Smooth muscle cell (in vitro differentiated cells): ENCODE measurements around the gene AMH. TPM values are rescaled to one million over a fixed set of nuclear protein-coding genes. Genes with fewer than 3 reads are reported as not detected.

Experiments
- DNase-seq: peaks from one replicate; lab custom pipeline; 2025; ENCODE audit not compliant: unreplicated experiment; lab: John Stamatoyannopoulos, UW
- H2AFZ ChIP-seq: fragments of 200-600 bp; sonication (generic); 2 replicates; pipeline ENCODE4 v1.6.0; 2016; ENCODE audit warnings: antibody characterized with exemption, low read depth, mild to moderate bottlenecking
- H3F3A ChIP-seq: fragments of 200-600 bp; sonication (generic); 2 replicates; pipeline ENCODE4 v1.6.0; 2017; ENCODE audit warnings: antibody characterized with exemption, low read depth
- H3K27ac ChIP-seq: fragments of 200-600 bp; sonication (generic); 2 replicates; pipeline ENCODE4 v1.5.1; 2016; ENCODE audit warnings: low read depth, mild to moderate bottlenecking
- H3K27me3 ChIP-seq: fragments of 200-600 bp; sonication (generic); 2 replicates; pipeline ENCODE4 v1.6.1; 2016; ENCODE audit warnings: low read depth, mild to moderate bottlenecking
- H3K36me3 ChIP-seq: fragments of 200-600 bp; sonication (generic); 2 replicates; pipeline ENCODE4 v1.5.1; 2016; ENCODE audit warnings: low read depth
- H3K4me1 ChIP-seq: fragments of 200-600 bp; sonication (generic); 2 replicates; pipeline ENCODE4 v1.5.1; 2016; ENCODE audit warnings: low read depth
- H3K4me2 ChIP-seq: fragments of 200-600 bp; sonication (generic); 2 replicates; pipeline ENCODE4 v1.6.0; 2016; ENCODE audit warnings: mild to moderate bottlenecking
- H3K4me3 ChIP-seq: fragments of 200-600 bp; sonication (generic); 2 replicates; pipeline ENCODE4 v1.5.1; 2016; ENCODE audit warnings: mild to moderate bottlenecking
- H3K79me2 ChIP-seq: fragments of 200-600 bp; sonication (generic); 2 replicates; pipeline ENCODE4 v1.6.0; 2016; ENCODE audit warnings: low read depth, mild to moderate bottlenecking
- H3K9ac ChIP-seq: fragments of 200-600 bp; sonication (generic); 2 replicates; pipeline ENCODE4 v1.6.0; 2016; ENCODE audit warnings: low read depth
- H3K9me3 ChIP-seq: fragments of 200-600 bp; sonication (generic); replicated peaks from 2 replicates; pipeline ENCODE4 v1.5.1; 2016; ENCODE audit warnings: low read depth
- H4K20me1 ChIP-seq: fragments of 200-600 bp; sonication (generic); 2 replicates; pipeline ENCODE4 v1.6.0; 2016; ENCODE audit warnings: low read depth
- CTCF ChIP-seq: fragments of 200-600 bp; sonication (generic); IDR thresholded peaks from 2 replicates; pipeline ENCODE4 v1.5.1; 2017; ENCODE audit warnings: borderline replicate concordance, mild to moderate bottlenecking, antibody characterized with exemption; ENCODE audit not compliant: insufficient read depth, poor library complexity, severe bottlenecking
- WGBS: methylation state at CpG from one replicate; pipeline ENCODE4 v1.1.7; 2016; ENCODE audit warnings: low lambda C conversion rate; 5-methylcytosine and 5-hydroxymethylcytosine counted together
- polyA plus RNA-seq: library from polyadenylated mRNA; unstranded; fragments of >200 nt; fragmentation: Nextera tagmentation; extraction: Ambion mirVana; gene quantifications from 2 replicates; pipeline ENCODE4 v1.2.1, GENCODE V29; 2016
- total RNA-seq: library from RNA; depleted of rRNA; stranded (reverse); fragments of >200 nt; gene quantifications from 2 replicates; pipeline ENCODE4 v1.2.3, GENCODE V29; 2014

The AMH gene
- total and polyA plus RNA-seq, 2 experiments from 2014 or later: 2.9 to 12.6 TPM

GRCh38 chr19:2207991-2208860, 40.9 kb upstream of the AMH start:
- peak overlapping the region; percentile 3 for H3K27ac ChIP-seq
- peaks cover 6% of the 10 kb centered on the region for H3K4me1 ChIP-seq
- H3K79me2 ChIP-seq: no peaks in the 10 kb centered on the region
- no peak overlapping the region for H3K9ac ChIP-seq
- 58% methylated on average over 31 of the region's 36 CpGs for WGBS
- no peaks in the 10 kb centered on the region for H3K27me3 ChIP-seq
- no peaks in the 10 kb centered on the region for H3K9me3 ChIP-seq
- H3F3A ChIP-seq: no peaks in the 10 kb centered on the region
- H3K4me2 ChIP-seq: peak overlapping the region; percentile 74
- TF ChIP-seq CTCF: peak; percentile 17
- no peak overlapping the region for H2AFZ ChIP-seq
- DNase-seq: peak; percentile 58
- no peak overlapping the region for H3K4me3 ChIP-seq
- H4K20me1 ChIP-seq: peaks cover 14% of the 10 kb centered on the region
- H3K36me3 ChIP-seq: peaks cover 5% of the 10 kb centered on the region

GRCh38 chr19:2208975-2209374, 40.1 kb upstream of the AMH start:
- WGBS: 91% methylated on average over 9 of the region's 10 CpGs
- no peak overlapping the region for H3K9ac ChIP-seq

DNA sequence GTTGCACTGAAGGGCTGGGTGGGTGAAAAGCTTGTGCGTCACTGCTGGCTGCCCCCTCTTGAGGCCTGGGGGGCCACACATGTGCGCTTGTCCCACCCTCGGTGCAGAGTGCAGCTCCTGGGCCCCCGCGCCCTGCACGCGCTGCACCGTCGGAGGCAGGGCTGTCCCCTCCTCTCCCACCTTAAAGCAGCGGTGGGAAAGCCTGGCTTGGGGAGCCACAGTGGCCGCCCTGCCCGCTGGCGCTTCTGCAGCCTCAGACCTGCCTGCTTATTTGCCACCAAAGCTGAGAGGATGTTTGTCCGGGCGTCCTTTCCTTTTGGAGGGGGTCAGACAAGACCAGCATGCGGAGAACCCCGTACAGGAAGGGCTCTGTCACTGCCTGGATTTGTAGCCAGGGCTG, 39.7 kb upstream of the AMH start:
- 98% methylated on average over 13 of the region's 17 CpGs for WGBS
- Histone ChIP-seq H4K20me1 (peaks cover 14% of the 10 kb centered on the region), H3K79me2 (no peaks in the 10 kb centered on the region), H3K4me2 (no peak overlapping the region), H3K27me3 (no peaks in the 10 kb centered on the region), H3K27ac (no peak overlapping the region), H3K9me3 (no peaks in the 10 kb centered on the region), H3K4me3 (no peak overlapping the region), H3K4me1 (peaks cover 6% of the 10 kb centered on the region), H2AFZ (no peak overlapping the region), H3F3A (no peaks in the 10 kb centered on the region), H3K9ac (no peak overlapping the region), H3K36me3 (peaks cover 5% of the 10 kb centered on the region)
- TF ChIP-seq CTCF: no peak
- DNase-seq: no peak

More at GRCh38 chr19:2208975-2209374, 40.1 kb upstream of the AMH start:
- Histone ChIP-seq H3K27me3 (no peaks in the 10 kb centered on the region), H2AFZ (no peak overlapping the region), H3K27ac (peak overlapping the region; percentile 3), H3K9me3 (no peaks in the 10 kb centered on the region), H3K36me3 (peaks cover 5% of the 10 kb centered on the region), H3F3A (no peaks in the 10 kb centered on the region), H3K79me2 (no peaks in the 10 kb centered on the region), H4K20me1 (peaks cover 14% of the 10 kb centered on the region), H3K4me1 (peaks cover 6% of the 10 kb centered on the region), H3K4me2 (no peak overlapping the region), H3K4me3 (no peak overlapping the region)
- DNase-seq: no peak
- no peak for TF ChIP-seq CTCF

- Histone ChIP-seq H3K4me2 (no peak overlapping the region), H3K27me3 (no peaks in the 10 kb centered on the region), H4K20me1 (peaks cover 12% of the 10 kb centered on the region), H3F3A (no peaks in the 10 kb centered on the region), H3K27ac (no peak overlapping the region), H3K4me1 (peaks cover 6% of the 10 kb centered on the region), H3K9me3 (no peaks in the 10 kb centered on the region), H3K4me3 (no peak overlapping the region), H3K36me3 (peaks cover 5% of the 10 kb centered on the region), H3K79me2 (no peaks in the 10 kb centered on the region), H2AFZ (no peak overlapping the region), H3K9ac (no peak overlapping the region)
- 96% methylated on average over 21 of the region's 21 CpGs for WGBS
- no peak for TF ChIP-seq CTCF
- DNase-seq: no peak
These were observed 38.9 kb upstream of the AMH start for GRCh38 chr19:2210206-2210605.
